H1 (cell line): ENCODE measurements around the gene GFOD1. TPM values are rescaled to one million over a fixed set of nuclear protein-coding genes. Genes with fewer than 3 reads are reported as not detected.

Experiments
- CTCF ChIA-PET: fragments of 300-600 bp; sonication (Branson Sonifier 250); formaldehyde crosslinking; loops from one replicate; lab custom pipeline; 2021; ENCODE audit not compliant: partially characterized antibody; lab: Charles Lee
- POLR2A ChIA-PET: fragments of 300-600 bp; sonication (Branson Sonifier 250); formaldehyde crosslinking; loops from one replicate; lab custom pipeline; 2021; ENCODE audit warnings: inconsistent platforms; ENCODE audit not compliant: partially characterized antibody; lab: Charles Lee
- DNase-seq, 2 experiments: peaks; one replicate each; pipeline versions ENCODE4 v3.0.0 to v3.0.0-alpha.2; 2010 to 2022; ENCODE audit warnings: low spot score in 2 of 2, low read depth in 1 of 2, mixed read lengths in 1 of 2
- FAIRE-seq: peaks from 2 replicates; lab custom pipeline; 2011; peaks lifted over from hg19 to GRCh38; lab: Jason Lieb, UNC
- H2AFZ ChIP-seq: 2 replicates; pipeline ENCODE4 v1.8.1; 2012; ENCODE audit warnings: low read length, inconsistent platforms
- H2AK5ac ChIP-seq: 2 replicates; pipeline ENCODE4 v1.6.1; 2013; ENCODE audit warnings: low read depth, low read length
- H2BK120ac ChIP-seq: replicated peaks from 2 replicates; pipeline ENCODE3; 2013; ENCODE audit warnings: low read depth, low read length, inconsistent platforms
- H2BK12ac ChIP-seq: 2 replicates; pipeline ENCODE4 v1.6.1; 2013; ENCODE audit warnings: low read depth, low read length
- H2BK15ac ChIP-seq: 2 replicates; pipeline ENCODE4 v1.6.1; 2013; ENCODE audit warnings: low read length
- H2BK20ac ChIP-seq: 2 replicates; pipeline ENCODE4 v1.6.1; 2013; ENCODE audit warnings: low read length
- H2BK5ac ChIP-seq: 2 replicates; pipeline ENCODE4 v1.6.1; 2013; ENCODE audit warnings: low read depth, low read length
- H3K14ac ChIP-seq: 2 replicates; pipeline ENCODE4 v1.6.1; 2013; ENCODE audit warnings: inconsistent platforms; ENCODE audit not compliant: insufficient read length
- H3K18ac ChIP-seq: 2 replicates; pipeline ENCODE4 v1.6.1; 2013; ENCODE audit warnings: low read length; ENCODE audit errors: extremely low read depth
- H3K23ac ChIP-seq: 2 replicates; pipeline ENCODE4 v1.6.1; 2013; ENCODE audit warnings: inconsistent platforms; ENCODE audit not compliant: insufficient read length
- H3K23me2 ChIP-seq: 2 replicates; pipeline ENCODE4 v1.6.1; 2013; ENCODE audit warnings: low read depth, low read length
- H3K27ac ChIP-seq: 2 replicates; pipeline ENCODE4 v1.6.1; 2011; ENCODE audit warnings: low read depth, low read length, inconsistent platforms
- H3K27me3 ChIP-seq, 4 experiments: replicated peaks in 1 of 4; 1 replicate in 1 of 4; 2 replicates in 3 of 4; pipeline versions ENCODE4 v1.6.1 to v1.8.1; 2011 to 2013; ENCODE audit warnings: low read length in 3 of 4, mild to moderate bottlenecking in 3 of 4, inconsistent platforms in 2 of 4, mixed read lengths in 2 of 4, moderate library complexity in 1 of 4; ENCODE audit not compliant: control insufficient read depth in 3 of 4, insufficient read depth in 3 of 4; ENCODE audit errors: extremely low read depth in 1 of 4
- H3K36me3 ChIP-seq, 4 experiments: 2 replicates each; pipeline versions ENCODE4 v1.6.1 to v1.8.1; 2011 to 2013; ENCODE audit warnings: mild to moderate bottlenecking in 4 of 4, low read length in 3 of 4, moderate library complexity in 2 of 4, control low read depth in 1 of 4, inconsistent platforms in 1 of 4; ENCODE audit not compliant: insufficient read depth in 4 of 4, control insufficient read depth in 2 of 4
- H3K4ac ChIP-seq: replicated peaks from 2 replicates; pipeline ENCODE3; 2013; ENCODE audit warnings: low read length, low read depth, mixed read lengths, inconsistent platforms; ENCODE audit not compliant: insufficient read length
- H3K4me1 ChIP-seq, 4 experiments: replicated peaks in 1 of 4; 1 replicate in 1 of 4; 2 replicates in 3 of 4; pipeline versions ENCODE4 v1.6.1 to v1.8.1; 2011 to 2013; ENCODE audit warnings: low read length in 3 of 4, inconsistent platforms in 2 of 4, mixed read lengths in 1 of 4; ENCODE audit not compliant: insufficient read depth in 4 of 4, control insufficient read depth in 3 of 4
- H3K4me2 ChIP-seq, 2 experiments: 2 replicates each; pipeline versions ENCODE4 v1.6.1 to v1.8.1; 2011 to 2013; ENCODE audit warnings: low read depth in 2 of 2, low read length in 2 of 2, control low read depth in 1 of 2, inconsistent platforms in 1 of 2, mild to moderate bottlenecking in 1 of 2; ENCODE audit not compliant: insufficient read depth in 1 of 2
- H3K4me3 ChIP-seq, 4 experiments: fragments of 200-600, 300-600 bp in 1 of 4; sonication (generic), shearing (Covaris generic), sonication (Bioruptor Twin) in 1 of 4; 2 replicates each; pipeline versions ENCODE4 v1.5.1 to v1.8.1; 2011 to 2016; ENCODE audit warnings: low read length in 4 of 4, low read depth in 3 of 4, control low read depth in 2 of 4, inconsistent platforms in 2 of 4, mild to moderate bottlenecking in 2 of 4, mixed read lengths in 1 of 4, moderate library complexity in 1 of 4; ENCODE audit not compliant: insufficient read depth in 2 of 4; ENCODE audit errors: extremely low read depth in 1 of 4
- H3K56ac ChIP-seq: replicated peaks from 2 replicates; pipeline ENCODE3; 2013; ENCODE audit warnings: low read depth, mild to moderate bottlenecking, mixed read lengths, low read length, inconsistent platforms; ENCODE audit not compliant: insufficient read length
- H3K79me1 ChIP-seq: 2 replicates; pipeline ENCODE4 v1.6.1; 2013; ENCODE audit warnings: low read depth, low read length, control low read depth
- H3K79me2 ChIP-seq, 2 experiments: 2 replicates each; pipeline versions ENCODE4 v1.6.1 to v1.8.1; 2012 to 2013; ENCODE audit warnings: low read length in 2 of 2, mild to moderate bottlenecking in 2 of 2, inconsistent platforms in 1 of 2; ENCODE audit not compliant: insufficient read depth in 2 of 2, control insufficient read depth in 1 of 2
- H3K9ac ChIP-seq, 4 experiments: replicated peaks in 1 of 4; 1 replicate in 1 of 4; 2 replicates in 3 of 4; pipeline versions ENCODE4 v1.6.1 to v1.8.1; 2011 to 2013; ENCODE audit warnings: low read depth in 3 of 4, low read length in 3 of 4, control low read depth in 2 of 4, mild to moderate bottlenecking in 2 of 4, moderate library complexity in 2 of 4, inconsistent platforms in 1 of 4; ENCODE audit errors: extremely low read depth in 1 of 4
- H3K9me3 ChIP-seq, 2 experiments: 2 replicates each; pipeline versions ENCODE4 v1.6.1 to v1.8.1; 2012 to 2013; ENCODE audit warnings: mild to moderate bottlenecking in 2 of 2, moderate library complexity in 2 of 2, control low read depth in 1 of 2, inconsistent platforms in 1 of 2, low read depth in 1 of 2, low read length in 1 of 2, mixed read lengths in 1 of 2; ENCODE audit not compliant: insufficient read depth in 2 of 2
- H4K20me1 ChIP-seq, 2 experiments: replicated peaks in 1 of 2; 2 replicates each; pipeline versions ENCODE3 to v1.8.1; 2011 to 2013; ENCODE audit warnings: inconsistent platforms in 2 of 2, low read length in 2 of 2, mild to moderate bottlenecking in 1 of 2; ENCODE audit not compliant: insufficient read depth in 2 of 2, control insufficient read depth in 1 of 2
- H4K5ac ChIP-seq: 2 replicates; pipeline ENCODE4 v1.6.1; 2013; ENCODE audit warnings: low read length, low read depth, mixed read lengths, inconsistent platforms; ENCODE audit not compliant: insufficient read length
- H4K8ac ChIP-seq: 2 replicates; pipeline ENCODE4 v1.8.0; 2013; ENCODE audit warnings: mild to moderate bottlenecking, moderate library complexity, low read length, inconsistent platforms; ENCODE audit not compliant: insufficient read depth; ENCODE audit errors: extremely low read depth
- H4K91ac ChIP-seq: replicated peaks from 2 replicates; pipeline ENCODE3; 2013; ENCODE audit warnings: low read length, mixed read lengths, inconsistent platforms; ENCODE audit not compliant: insufficient read length
- ATF3 ChIP-seq: IDR thresholded peaks from 2 replicates; pipeline ENCODE4 v1.6.1; 2011; ENCODE audit warnings: low read depth, mild to moderate bottlenecking, low read length; ENCODE audit not compliant: insufficient read depth
- CBX8 ChIP-seq: fragments of 300-800, 300-1000 bp; sonication (generic); IDR thresholded peaks from 2 replicates; pipeline ENCODE4 v1.7.1; 2016; ENCODE audit warnings: low read depth, low read length, borderline replicate concordance
- HDAC2 ChIP-seq, 2 experiments: fragments of 300-600 bp in 1 of 2; sonication (generic) in 1 of 2; IDR thresholded peaks; 2 replicates each; pipeline ENCODE4 v1.6.1; 2011 to 2012; ENCODE audit warnings: low read depth in 2 of 2, low read length in 2 of 2, mild to moderate bottlenecking in 2 of 2, moderate library complexity in 2 of 2, borderline replicate concordance in 1 of 2, inconsistent platforms in 1 of 2
- KDM4A ChIP-seq: IDR thresholded peaks from one replicate; pipeline ENCODE4 v1.7.1; 2012; ENCODE audit warnings: low read depth, mild to moderate bottlenecking, moderate library complexity, low read length, inconsistent platforms; ENCODE audit not compliant: severe bottlenecking
- PHF8 ChIP-seq: fragments of 200-600 bp; sonication (generic); conservative IDR thresholded peaks from 2 replicates; pipeline ENCODE4 v1.7.1; 2012; ENCODE audit warnings: low read depth, mild to moderate bottlenecking, inconsistent platforms, low read length, moderate library complexity
- SAP30 ChIP-seq: fragments of 300-600 bp; sonication (generic); IDR thresholded peaks from 2 replicates; pipeline ENCODE4 v1.7.1; 2012; ENCODE audit warnings: low read length, moderate library complexity, mild to moderate bottlenecking, inconsistent platforms; ENCODE audit not compliant: insufficient read depth, insufficient replicate concordance
- SIX5 ChIP-seq: IDR thresholded peaks from 2 replicates; pipeline ENCODE4 v1.6.1; 2011; ENCODE audit warnings: mild to moderate bottlenecking, low read depth, low read length
- TEAD4 ChIP-seq: IDR thresholded peaks from 2 replicates; pipeline ENCODE4 v1.6.1; 2012; ENCODE audit warnings: low read depth, low read length, inconsistent platforms, mixed read lengths
- WGBS, 2 experiments: shearing (Covaris generic) in 1 of 2; methylation state at CpG; one replicate each; pipeline versions ENCODE4 v1.1.6 to v1.1.7; 2013 to 2015; ENCODE audit warnings: low lambda C conversion rate in 2 of 2, mixed read lengths in 2 of 2, inconsistent platforms in 1 of 2, low coverage in 1 of 2, missing lambda C conversion rate in 1 of 2; ENCODE audit not compliant: insufficient replicate concordance in 2 of 2, insufficient coverage in 1 of 2, insufficient read length in 1 of 2; ENCODE audit errors: extremely low coverage in 1 of 2, missing lambda C conversion rate in 1 of 2; 5-methylcytosine and 5-hydroxymethylcytosine counted together
- polyA plus RNA-seq, 7 experiments: library from polyadenylated mRNA; depleted of rRNA in 3 of 7; stranded (reverse) in 5 of 7; unstranded in 2 of 7; fragments of >200 nt in 5 of 7; fragments of 200-250 nt in 2 of 7; gene quantifications; 1 replicate in 5 of 7; 2 replicates in 1 of 7; 4 replicates in 1 of 7; pipeline versions ENCODE4 v1.2.1 to v1.2.3, GENCODE V29; 2011 to 2013; ENCODE audit warnings: missing spikeins in 2 of 7, mixed read lengths in 2 of 7
- total RNA-seq: library from RNA; stranded (reverse); fragmentation: NEBNext Ultra II Directional; extraction: Animal tissue kit (Norgen Biotek cat#: 25700); gene quantifications from 2 replicates; pipeline ENCODE4 v1.2.1, GENCODE V29; 2021
- TF ChIP-seq, protein P1 (sequence below): IDR thresholded peaks from 2 replicates; pipeline ENCODE4 v1.6.1; 2011; ENCODE audit warnings: low read length, improper control_type of control experiment
- TF ChIP-seq, protein P2 (sequence below): IDR thresholded peaks from 2 replicates; pipeline ENCODE4 v1.6.1; 2012; ENCODE audit warnings: inconsistent platforms

Gene GFOD1
- total and polyA plus RNA-seq, 2 of the 8 experiments (the other 6 are each of a cell fraction or from before 2014, with no cell fraction given) = 2.5 to 8.8 TPM

GRCh38 chr6:13472099-13472498 is 15.3 kb downstream of the GFOD1 start:
- H3K4ac ChIP-seq = no peak overlapping the region
- WGBS, 2 experiments = 77% methylated on average over 4 of the region's 4 CpGs; no CpG with 5 or more reads in 1 of the 2 experiments
- H2BK12ac ChIP-seq = no peak overlapping the region
- H3K4me3 ChIP-seq = no peak overlapping the region
- H3K9ac ChIP-seq = no peak overlapping the region
- CTCF ChIA-PET = interaction anchor here (1.2 kb wide), 1 partner anchor 10 kb away, joined by 3 read pairs; no protein-coding TSS in a partner anchor
- POLR2A ChIA-PET = interaction anchor here (1.0 kb wide), 1 partner anchor 16 kb away, joined by 4 read pairs; no protein-coding TSS in a partner anchor
- no peak overlapping the region for H4K5ac ChIP-seq
- H2AK5ac ChIP-seq = no peak overlapping the region
- peaks cover 2 to 8% (median 5%) of the 10 kb centered on the region in 4 experiments for H3K4me1 ChIP-seq
- no peak overlapping the region for H3K4me2 ChIP-seq
- H4K8ac ChIP-seq = no peak overlapping the region
- H3K79me1 ChIP-seq = peaks cover 2% of the 10 kb centered on the region; the same call in 1 of the 2 replicates
- no peaks in the 10 kb centered on the region for H4K20me1 ChIP-seq
- no peak overlapping the region for H2AFZ ChIP-seq
- no peak overlapping the region for H3K18ac ChIP-seq
- no peak overlapping the region for H4K91ac ChIP-seq
- no peak overlapping the region for H2BK15ac ChIP-seq
- H2BK120ac ChIP-seq = no peak overlapping the region
- H3K23me2 ChIP-seq = no peaks in the 10 kb centered on the region
- H2BK20ac ChIP-seq = no peak overlapping the region
- no peak overlapping the region for H3K27ac ChIP-seq
- H2BK5ac ChIP-seq = no peak overlapping the region
- no peak overlapping the region for H3K14ac ChIP-seq
- FAIRE-seq (no peak), DNase-seq (no peak)
- no peaks in the 10 kb centered on the region; a peak in 1 of 4 replicates for H3K79me2 ChIP-seq
- H3K9me3 ChIP-seq = no peaks in the 10 kb centered on the region
- H3K27me3 ChIP-seq = no peaks in the 10 kb centered on the region
- H3K56ac ChIP-seq = no peak overlapping the region
- H3K36me3 ChIP-seq = no peaks in the 10 kb centered on the region
- no peak overlapping the region for H3K23ac ChIP-seq
- no peak for TF ChIP-seq ATF3
- TF ChIP-seq KDM4A = no peak
- no peak for TF ChIP-seq SAP30
- no peak for TF ChIP-seq PHF8
- TF ChIP-seq, protein P1, sequence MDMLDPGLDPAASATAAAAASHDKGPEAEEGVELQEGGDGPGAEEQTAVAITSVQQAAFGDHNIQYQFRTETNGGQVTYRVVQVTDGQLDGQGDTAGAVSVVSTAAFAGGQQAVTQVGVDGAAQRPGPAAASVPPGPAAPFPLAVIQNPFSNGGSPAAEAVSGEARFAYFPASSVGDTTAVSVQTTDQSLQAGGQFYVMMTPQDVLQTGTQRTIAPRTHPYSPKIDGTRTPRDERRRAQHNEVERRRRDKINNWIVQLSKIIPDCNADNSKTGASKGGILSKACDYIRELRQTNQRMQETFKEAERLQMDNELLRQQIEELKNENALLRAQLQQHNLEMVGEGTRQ = no peak
- TF ChIP-seq TEAD4 = no peak
- TF ChIP-seq HDAC2 (IDR thresholded peaks at IDR 0.05; ENCODE audit: borderline replicate concordance in 1 of 2, low read depth in 2 of 2, low read length in 2 of 2) = no peak
- no peak for TF ChIP-seq CBX8
- TF ChIP-seq, protein P2, sequence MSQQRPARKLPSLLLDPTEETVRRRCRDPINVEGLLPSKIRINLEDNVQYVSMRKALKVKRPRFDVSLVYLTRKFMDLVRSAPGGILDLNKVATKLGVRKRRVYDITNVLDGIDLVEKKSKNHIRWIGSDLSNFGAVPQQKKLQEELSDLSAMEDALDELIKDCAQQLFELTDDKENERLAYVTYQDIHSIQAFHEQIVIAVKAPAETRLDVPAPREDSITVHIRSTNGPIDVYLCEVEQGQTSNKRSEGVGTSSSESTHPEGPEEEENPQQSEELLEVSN = no peak
- no peak for TF ChIP-seq SIX5
